RWPE2 (cell line): ENCODE results near the gene TFAP2C.
A peak's percentile ranks its signal among the peaks of the same experiment; 100 is the strongest.

ENCODE experiments used
- ATAC-seq: fragments of 200-7000 bp; cut with Tn5 transposase; 3 replicates; pipeline ENCODE4 v1.9.1; 2021; ENCODE audit warnings: low read depth
- DNase-seq: peaks from one replicate; pipeline ENCODE4 v3.0.0-alpha.2; 2020; ENCODE audit warnings: low spot score
- H3K27ac ChIP-seq: fragments of 450-650 bp; 2 replicates; pipeline ENCODE4 v1.5.1; 2017; ENCODE audit warnings: mild to moderate bottlenecking; ENCODE audit not compliant: poor library complexity, severe bottlenecking
- H3K27me3 ChIP-seq: fragments of 250-450 bp; sonication (Bioruptor Pico); 2 replicates; pipeline ENCODE4 v1.5.1; 2021; ENCODE audit warnings: mild to moderate bottlenecking, moderate library complexity; ENCODE audit not compliant: insufficient read depth, poor library complexity, severe bottlenecking
- H3K36me3 ChIP-seq: fragments of 250-450 bp; sonication (Bioruptor Pico); 2 replicates; pipeline ENCODE4 v1.5.1; 2020; ENCODE audit warnings: low read depth, mild to moderate bottlenecking, moderate library complexity
- H3K4me1 ChIP-seq: fragments of 250-450 bp; sonication (Bioruptor Pico); 2 replicates; pipeline ENCODE4 v1.5.1; 2021; ENCODE audit warnings: mild to moderate bottlenecking, moderate library complexity; ENCODE audit not compliant: insufficient read depth, poor library complexity, severe bottlenecking
- H3K4me3 ChIP-seq: fragments of 250-450 bp; sonication (Bioruptor Pico); 2 replicates; pipeline ENCODE4 v1.5.1; 2021; ENCODE audit warnings: mild to moderate bottlenecking, moderate library complexity; ENCODE audit not compliant: severe bottlenecking
- H3K9me3 ChIP-seq: fragments of 250-450 bp; sonication (Bioruptor Pico); 2 replicates; pipeline ENCODE4 v1.5.1; 2021; ENCODE audit warnings: mild to moderate bottlenecking, moderate library complexity; ENCODE audit not compliant: severe bottlenecking
- CTCF ChIP-seq: fragments of 450-650 bp; IDR thresholded peaks from one replicate; pipeline ENCODE4 v1.5.1; 2017; ENCODE audit warnings: mild to moderate bottlenecking, moderate library complexity; ENCODE audit not compliant: poor library complexity, severe bottlenecking

Gene TFAP2C

GRCh38 chr20:56624786-56625681 is 4.1 kb upstream of the TFAP2C start:
- Histone ChIP-seq H3K4me1 (no peaks in the 10 kb centered on the region), H3K27me3 (no peaks in the 10 kb centered on the region), H3K4me3 (no peak overlapping the region), H3K9me3 (no peaks in the 10 kb centered on the region), H3K27ac (no peak overlapping the region), H3K36me3 (no peaks in the 10 kb centered on the region)
- no peak for TF ChIP-seq CTCF
- ATAC-seq (no peak), DNase-seq (no peak)

- Histone ChIP-seq H3K9me3 (no peaks in the 10 kb centered on the region), H3K36me3 (no peaks in the 10 kb centered on the region), H3K4me1 (no peaks in the 10 kb centered on the region), H3K27me3 (no peaks in the 10 kb centered on the region), H3K4me3 (no peak overlapping the region), H3K27ac (no peak overlapping the region)
- DNase-seq (no peak), ATAC-seq (no peak)
- no peak for TF ChIP-seq CTCF
Measured at GRCh38 chr20:56625837-56626236, 3.3 kb upstream of the TFAP2C start.

- peaks cover under 1% of the 10 kb centered on the region; the same call in 1 of the 2 replicates for H3K36me3 ChIP-seq
- TF ChIP-seq CTCF = peak; percentile 60
- no peaks in the 10 kb centered on the region for H3K9me3 ChIP-seq
- DNase-seq (peak; percentile 80), ATAC-seq (no peak)
- no peak overlapping the region for H3K27ac ChIP-seq
- H3K4me3 ChIP-seq = no peak overlapping the region
- no peaks in the 10 kb centered on the region for H3K27me3 ChIP-seq
- H3K4me1 ChIP-seq = no peaks in the 10 kb centered on the region
Measured at GRCh38 chr20:56626367-56627121, 2.6 kb upstream of the TFAP2C start.

- Histone ChIP-seq H3K4me1 (no peaks in the 10 kb centered on the region), H3K27me3 (no peaks in the 10 kb centered on the region), H3K9me3 (no peaks in the 10 kb centered on the region), H3K4me3 (no peak overlapping the region), H3K36me3 (peaks cover 7% of the 10 kb centered on the region), H3K27ac (no peak overlapping the region)
- TF ChIP-seq CTCF = no peak
- ATAC-seq (no peak), DNase-seq (no peak)
Measured at GRCh38 chr20:56627122-56628014, 1.7 kb upstream of the TFAP2C start.
